RWPE2 (cell line): Measurements from ENCODE around the gene LRRC8D.

Experiments
- ATAC-seq: fragments of 200-7000 bp; cut with Tn5 transposase; 3 replicates; pipeline ENCODE4 v1.9.1; 2021; ENCODE audit warnings: low read depth
- DNase-seq: peaks from one replicate; pipeline ENCODE4 v3.0.0-alpha.2; 2020; ENCODE audit warnings: low spot score
- H3K27ac ChIP-seq: fragments of 450-650 bp; 2 replicates; pipeline ENCODE4 v1.5.1; 2017; ENCODE audit warnings: mild to moderate bottlenecking; ENCODE audit not compliant: poor library complexity, severe bottlenecking
- H3K27me3 ChIP-seq: fragments of 250-450 bp; sonication (Bioruptor Pico); 2 replicates; pipeline ENCODE4 v1.5.1; 2021; ENCODE audit warnings: mild to moderate bottlenecking, moderate library complexity; ENCODE audit not compliant: insufficient read depth, poor library complexity, severe bottlenecking
- H3K36me3 ChIP-seq: fragments of 250-450 bp; sonication (Bioruptor Pico); 2 replicates; pipeline ENCODE4 v1.5.1; 2020; ENCODE audit warnings: low read depth, mild to moderate bottlenecking, moderate library complexity
- H3K4me1 ChIP-seq: fragments of 250-450 bp; sonication (Bioruptor Pico); 2 replicates; pipeline ENCODE4 v1.5.1; 2021; ENCODE audit warnings: mild to moderate bottlenecking, moderate library complexity; ENCODE audit not compliant: insufficient read depth, poor library complexity, severe bottlenecking
- H3K4me3 ChIP-seq: fragments of 250-450 bp; sonication (Bioruptor Pico); 2 replicates; pipeline ENCODE4 v1.5.1; 2021; ENCODE audit warnings: mild to moderate bottlenecking, moderate library complexity; ENCODE audit not compliant: severe bottlenecking
- H3K9me3 ChIP-seq: fragments of 250-450 bp; sonication (Bioruptor Pico); 2 replicates; pipeline ENCODE4 v1.5.1; 2021; ENCODE audit warnings: mild to moderate bottlenecking, moderate library complexity; ENCODE audit not compliant: severe bottlenecking
- TF ChIP-seq, protein P1 (sequence below): fragments of 450-650 bp; IDR thresholded peaks from one replicate; pipeline ENCODE4 v1.5.1; 2017; ENCODE audit warnings: mild to moderate bottlenecking, moderate library complexity; ENCODE audit not compliant: poor library complexity, severe bottlenecking

Gene LRRC8D

DNA sequence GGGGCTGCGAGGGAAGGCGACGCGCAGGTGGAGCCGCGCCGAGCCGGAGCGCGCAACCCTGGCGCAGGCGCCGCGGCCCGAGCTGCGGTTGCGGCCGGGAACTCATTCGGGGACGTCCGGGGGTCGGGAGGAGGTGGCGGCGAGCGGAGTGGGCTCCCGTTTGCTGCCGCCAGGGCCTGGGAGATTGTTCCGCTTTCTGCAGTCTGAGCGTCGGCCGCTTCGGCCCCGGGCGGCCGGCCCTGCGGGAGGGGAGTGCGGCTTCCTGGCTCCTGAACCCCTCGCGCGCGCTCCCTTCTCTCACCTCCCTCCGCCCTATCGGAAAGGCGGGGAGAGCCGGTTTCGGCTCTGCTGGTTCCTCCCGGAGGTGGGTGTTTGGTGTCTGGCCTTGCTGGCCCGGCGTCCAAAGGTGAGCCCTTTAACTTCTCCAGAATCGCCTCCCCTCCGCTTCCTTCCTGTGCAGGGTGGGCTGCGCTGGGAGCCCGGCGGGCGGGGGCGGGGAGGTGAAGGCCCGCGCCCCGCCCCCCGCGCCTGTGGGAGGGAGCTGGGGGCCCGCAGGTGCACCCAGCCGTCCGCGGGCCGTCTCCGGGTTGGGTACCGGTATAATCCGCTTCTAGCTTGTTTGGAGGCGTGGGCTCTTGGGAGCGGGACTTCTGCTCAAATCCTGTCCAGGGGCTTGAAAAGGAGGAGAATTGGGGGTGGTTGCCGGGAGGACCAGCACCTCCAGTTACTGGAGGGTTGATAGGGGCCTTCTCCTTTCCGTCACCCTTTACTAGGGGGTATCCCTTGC lies 683 bp downstream of the LRRC8D start:
- DNase-seq, result no peak
- peak overlapping the region; percentile 89 for H3K4me3 ChIP-seq
- H3K27me3 ChIP-seq, result no peaks in the 10 kb centered on the region
- H3K9me3 ChIP-seq, result no peaks in the 10 kb centered on the region
- TF ChIP-seq, protein P1, sequence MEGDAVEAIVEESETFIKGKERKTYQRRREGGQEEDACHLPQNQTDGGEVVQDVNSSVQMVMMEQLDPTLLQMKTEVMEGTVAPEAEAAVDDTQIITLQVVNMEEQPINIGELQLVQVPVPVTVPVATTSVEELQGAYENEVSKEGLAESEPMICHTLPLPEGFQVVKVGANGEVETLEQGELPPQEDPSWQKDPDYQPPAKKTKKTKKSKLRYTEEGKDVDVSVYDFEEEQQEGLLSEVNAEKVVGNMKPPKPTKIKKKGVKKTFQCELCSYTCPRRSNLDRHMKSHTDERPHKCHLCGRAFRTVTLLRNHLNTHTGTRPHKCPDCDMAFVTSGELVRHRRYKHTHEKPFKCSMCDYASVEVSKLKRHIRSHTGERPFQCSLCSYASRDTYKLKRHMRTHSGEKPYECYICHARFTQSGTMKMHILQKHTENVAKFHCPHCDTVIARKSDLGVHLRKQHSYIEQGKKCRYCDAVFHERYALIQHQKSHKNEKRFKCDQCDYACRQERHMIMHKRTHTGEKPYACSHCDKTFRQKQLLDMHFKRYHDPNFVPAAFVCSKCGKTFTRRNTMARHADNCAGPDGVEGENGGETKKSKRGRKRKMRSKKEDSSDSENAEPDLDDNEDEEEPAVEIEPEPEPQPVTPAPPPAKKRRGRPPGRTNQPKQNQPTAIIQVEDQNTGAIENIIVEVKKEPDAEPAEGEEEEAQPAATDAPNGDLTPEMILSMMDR, result no peak
- H3K36me3 ChIP-seq, result no peaks in the 10 kb centered on the region; the same call in 1 of the 2 replicates
- H3K27ac ChIP-seq, result peak overlapping the region; percentile 34
- peak; percentile 58 for ATAC-seq
- peaks cover 26% of the 10 kb centered on the region for H3K4me1 ChIP-seq

DNA sequence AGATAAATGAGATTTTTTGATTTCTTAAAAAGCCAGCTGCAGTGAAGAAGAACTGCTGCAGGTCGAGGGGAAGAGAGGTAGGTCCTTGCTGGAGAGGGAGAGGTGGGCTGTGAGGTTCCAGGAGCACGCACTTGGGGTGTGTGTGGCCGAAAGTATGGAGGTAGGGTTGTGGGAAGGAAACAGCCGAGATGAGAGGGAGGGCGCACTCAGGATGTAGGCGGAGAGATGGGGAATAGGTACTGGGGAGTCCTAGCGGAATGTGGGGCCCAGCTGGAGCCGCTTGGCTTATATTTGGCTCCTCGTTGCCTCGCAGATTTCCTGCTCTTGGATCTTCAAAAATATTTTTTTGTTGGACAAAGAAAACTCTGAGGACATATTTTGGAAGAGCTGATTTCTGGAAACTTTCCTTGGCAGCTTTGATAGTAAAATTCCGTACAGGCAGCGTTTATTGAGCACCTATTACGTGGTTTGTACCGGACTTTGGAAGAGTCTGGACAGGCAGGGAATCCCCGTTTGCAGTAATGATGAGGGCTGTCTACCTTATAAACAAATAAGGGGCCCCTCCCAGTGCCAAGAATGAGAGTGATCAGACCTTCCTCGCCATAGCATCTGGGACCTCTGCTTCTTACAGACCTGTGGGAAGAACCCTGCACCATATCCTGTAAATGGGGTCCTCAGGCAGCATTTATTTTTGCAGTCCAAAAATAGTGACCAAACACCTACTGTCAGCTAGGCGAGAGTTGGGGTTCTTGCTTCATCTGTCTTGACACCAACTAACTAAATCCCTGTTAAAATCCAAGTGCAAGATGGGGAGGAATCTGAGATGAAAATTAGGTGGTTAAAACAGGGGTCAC lies 1.5 kb downstream of the LRRC8D start:
- H3K4me1 ChIP-seq, result peaks cover 31% of the 10 kb centered on the region
- no peaks in the 10 kb centered on the region for H3K27me3 ChIP-seq
- ATAC-seq, result no peak
- no peaks in the 10 kb centered on the region for H3K9me3 ChIP-seq
- H3K36me3 ChIP-seq, result no peaks in the 10 kb centered on the region; the same call in 1 of the 2 replicates
- DNase-seq, result no peak
- H3K4me3 ChIP-seq, result peak overlapping the region; percentile 89
- peak overlapping the region; percentile 34 for H3K27ac ChIP-seq
- TF ChIP-seq, protein P1, result no peak

DNA sequence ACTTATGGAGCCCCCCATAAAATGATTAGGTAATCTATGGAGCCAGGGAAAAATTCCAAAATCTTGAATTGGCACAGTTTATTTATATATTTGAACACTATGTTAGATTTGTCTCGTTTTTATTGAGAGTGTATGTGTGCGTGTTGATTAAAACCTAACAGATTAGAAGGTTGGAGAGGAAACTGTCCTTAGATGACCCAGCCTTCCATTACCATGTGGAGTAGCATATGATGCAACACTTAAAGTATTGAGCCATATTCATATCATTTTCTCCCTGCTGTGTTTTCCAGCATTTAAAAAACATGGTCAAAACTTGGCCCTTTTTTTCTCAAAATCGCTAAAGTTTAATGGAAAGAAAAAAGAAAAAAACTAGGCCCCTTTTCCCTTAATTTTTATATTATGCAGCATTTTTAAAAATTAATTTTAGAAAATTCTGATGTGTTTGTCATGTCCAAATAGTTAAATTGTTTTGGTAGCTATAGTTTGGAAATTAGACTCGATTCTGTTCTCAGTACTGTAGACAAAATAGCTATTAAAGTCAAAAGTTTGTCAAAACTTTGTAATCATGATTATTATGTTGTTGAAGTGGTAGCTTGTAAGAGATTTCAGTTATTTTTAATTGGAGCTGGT lies 2.3 kb downstream of the LRRC8D start:
- peaks cover 3% of the 10 kb centered on the region for H3K36me3 ChIP-seq
- TF ChIP-seq, protein P1, result no peak
- peak overlapping the region; percentile 7 for H3K27ac ChIP-seq
- DNase-seq, result no peak
- H3K9me3 ChIP-seq, result no peaks in the 10 kb centered on the region
- H3K4me1 ChIP-seq, result peaks cover 31% of the 10 kb centered on the region
- H3K27me3 ChIP-seq, result no peaks in the 10 kb centered on the region
- no peak for ATAC-seq
- peak overlapping the region; percentile 3 for H3K4me3 ChIP-seq

DNA sequence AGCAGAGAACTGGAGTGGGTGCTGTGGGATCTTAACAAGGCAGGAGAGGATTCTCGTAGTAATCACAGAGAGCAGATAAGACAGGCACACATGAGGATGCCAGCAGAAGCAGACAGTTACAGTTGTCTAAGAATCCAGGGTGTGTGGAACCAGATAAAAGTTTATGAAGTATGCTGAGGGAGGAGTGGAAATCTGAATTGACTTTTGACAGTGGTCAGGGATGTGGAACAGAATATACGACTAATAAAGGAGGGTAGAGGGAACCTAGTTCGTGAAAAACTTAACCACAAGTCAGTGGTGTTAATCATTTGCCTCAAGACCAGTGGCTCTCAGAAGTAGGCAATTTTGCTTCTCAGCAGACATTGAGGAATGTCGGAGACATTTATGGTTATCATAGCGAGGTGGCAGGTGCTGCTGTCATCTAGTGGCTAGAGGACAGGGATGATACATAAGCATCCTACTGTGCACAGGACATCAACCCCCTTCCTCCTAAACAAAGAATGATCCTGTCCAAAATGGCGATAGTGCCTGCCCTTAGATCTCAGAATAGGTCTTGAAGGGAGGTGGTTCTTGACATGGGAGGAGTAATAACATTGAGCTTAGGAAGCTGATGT lies 3.0 kb downstream of the LRRC8D start:
- ATAC-seq (no peak), DNase-seq (no peak)
- H3K27ac ChIP-seq, result no peak overlapping the region
- peaks cover 31% of the 10 kb centered on the region for H3K4me1 ChIP-seq
- H3K27me3 ChIP-seq, result no peaks in the 10 kb centered on the region
- no peaks in the 10 kb centered on the region for H3K9me3 ChIP-seq
- H3K36me3 ChIP-seq, result peaks cover 3% of the 10 kb centered on the region
- TF ChIP-seq, protein P1, result no peak
- no peak overlapping the region for H3K4me3 ChIP-seq
